Measurements from ENCODE around the gene MAP3K1. TPM values are rescaled to one million over a fixed set of nuclear protein-coding genes. Genes with fewer than 3 reads are reported as not detected.
A peak's percentile ranks its signal among the peaks of the same experiment; 100 is the strongest.

Gene MAP3K1
- total RNA-seq, 1 experiment from 2014 or later = 9.3 TPM

GRCh38 chr5:56829137-56829908, 14.0 kb downstream of the MAP3K1 start:
- Histone ChIP-seq H3K27me3 (no peaks in the 10 kb centered on the region), H3K36me3 (0 out of 2 replicates have a peak, but pooled peaks cover 4% of the 10 kb centered on the region), H3K4me3 (no peak overlapping the region), H3K9me3 (no peaks in the 10 kb centered on the region)
- no peak for DNase-seq

- no peak overlapping the region for H3K4me3 ChIP-seq
- no peak for DNase-seq
- H3K27me3 ChIP-seq = no peaks in the 10 kb centered on the region
- no peaks in the 10 kb centered on the region for H3K9me3 ChIP-seq
- no peaks in the 10 kb centered on the region for H3K36me3 ChIP-seq
Measured at GRCh38 chr5:56831773-56832172, 16.4 kb downstream of the MAP3K1 start.

GRCh38 chr5:56833325-56833724, 18.0 kb downstream of the MAP3K1 start:
- no peak for DNase-seq
- H3K36me3 ChIP-seq = no peaks in the 10 kb centered on the region

GRCh38 chr5:56837381-56837780, 22.0 kb downstream of the MAP3K1 start:
- Histone ChIP-seq H3K9me3 (no peaks in the 10 kb centered on the region), H3K27me3 (no peaks in the 10 kb centered on the region), H3K36me3 (no peaks in the 10 kb centered on the region), H3K4me3 (no peak overlapping the region)
- DNase-seq = no peak

More at GRCh38 chr5:56833325-56833724, 18.0 kb downstream of the MAP3K1 start:
- H3K27me3 ChIP-seq = no peaks in the 10 kb centered on the region
- no peak overlapping the region for H3K4me3 ChIP-seq
- no peaks in the 10 kb centered on the region for H3K9me3 ChIP-seq

- no peak for DNase-seq
- Histone ChIP-seq H3K4me3 (no peak overlapping the region), H3K36me3 (no peaks in the 10 kb centered on the region), H3K27me3 (no peaks in the 10 kb centered on the region), H3K9me3 (no peaks in the 10 kb centered on the region)
Measured at GRCh38 chr5:56837956-56838355, 22.6 kb downstream of the MAP3K1 start.

- no peaks in the 10 kb centered on the region for H3K9me3 ChIP-seq
- no peaks in the 10 kb centered on the region for H3K36me3 ChIP-seq
- H3K27me3 ChIP-seq = no peaks in the 10 kb centered on the region
- DNase-seq = peak; percentile 30
- peak overlapping the region; percentile 13; the same call in 1 of the 2 replicates for H3K4me3 ChIP-seq
Measured at GRCh38 chr5:56838409-56839039, 23.2 kb downstream of the MAP3K1 start.

GRCh38 chr5:56839062-56839461, 23.7 kb downstream of the MAP3K1 start:
- no peaks in the 10 kb centered on the region for H3K36me3 ChIP-seq
- H3K4me3 ChIP-seq = no peak overlapping the region
- no peak for DNase-seq
- no peaks in the 10 kb centered on the region for H3K27me3 ChIP-seq
- no peaks in the 10 kb centered on the region for H3K9me3 ChIP-seq

GRCh38 chr5:56840597-56840996, 25.2 kb downstream of the MAP3K1 start:
- no peak for DNase-seq
- Histone ChIP-seq H3K36me3 (no peaks in the 10 kb centered on the region), H3K4me3 (no peak overlapping the region), H3K9me3 (no peaks in the 10 kb centered on the region), H3K27me3 (no peaks in the 10 kb centered on the region)

GRCh38 chr5:56845277-56845676, 29.9 kb downstream of the MAP3K1 start:
- Histone ChIP-seq H3K4me3 (no peak overlapping the region), H3K27me3 (no peaks in the 10 kb centered on the region), H3K36me3 (no peaks in the 10 kb centered on the region; the same call in 1 of the 2 replicates), H3K9me3 (no peaks in the 10 kb centered on the region)
- no peak for DNase-seq

- H3K36me3 ChIP-seq = no peaks in the 10 kb centered on the region; the same call in 1 of the 2 replicates
- DNase-seq = no peak
- H3K9me3 ChIP-seq = no peaks in the 10 kb centered on the region
- H3K4me3 ChIP-seq = no peak overlapping the region
- H3K27me3 ChIP-seq = no peaks in the 10 kb centered on the region
Measured at GRCh38 chr5:56845904-56846480, 30.6 kb downstream of the MAP3K1 start.

- H3K27me3 ChIP-seq = no peaks in the 10 kb centered on the region
- H3K4me3 ChIP-seq = no peak overlapping the region
- no peaks in the 10 kb centered on the region; the same call in 1 of the 2 replicates for H3K36me3 ChIP-seq
Measured at GRCh38 chr5:56848206-56848605, 32.9 kb downstream of the MAP3K1 start.

GRCh38 chr5:56849671-56850070, 34.3 kb downstream of the MAP3K1 start:
- H3K9me3 ChIP-seq = no peaks in the 10 kb centered on the region
- H3K4me3 ChIP-seq = no peak overlapping the region
- H3K36me3 ChIP-seq = no peaks in the 10 kb centered on the region; the same call in 1 of the 2 replicates
- DNase-seq = no peak
- H3K27me3 ChIP-seq = no peaks in the 10 kb centered on the region

More at GRCh38 chr5:56848206-56848605, 32.9 kb downstream of the MAP3K1 start:
- no peak for DNase-seq
- H3K9me3 ChIP-seq = no peaks in the 10 kb centered on the region

- H3K36me3 ChIP-seq = no peaks in the 10 kb centered on the region; the same call in 1 of the 2 replicates
- DNase-seq = no peak
- H3K4me3 ChIP-seq = no peak overlapping the region
- no peaks in the 10 kb centered on the region for H3K9me3 ChIP-seq
- no peaks in the 10 kb centered on the region for H3K27me3 ChIP-seq
Measured at GRCh38 chr5:56850423-56850822, 35.1 kb downstream of the MAP3K1 start.

GRCh38 chr5:56851258-56851941, 36.1 kb downstream of the MAP3K1 start:
- Histone ChIP-seq H3K4me3 (no peak overlapping the region), H3K36me3 (no peaks in the 10 kb centered on the region; the same call in 1 of the 2 replicates), H3K27me3 (no peaks in the 10 kb centered on the region), H3K9me3 (no peaks in the 10 kb centered on the region)
- DNase-seq = no peak

GRCh38 chr5:56852228-56853000, 37.1 kb downstream of the MAP3K1 start:
- H3K9me3 ChIP-seq = no peaks in the 10 kb centered on the region
- no peaks in the 10 kb centered on the region for H3K27me3 ChIP-seq
- H3K36me3 ChIP-seq = peaks cover 5% of the 10 kb centered on the region
- no peak overlapping the region for H3K4me3 ChIP-seq
- no peak for DNase-seq

GRCh38 chr5:56853698-56854097, 38.3 kb downstream of the MAP3K1 start:
- no peak for DNase-seq
- H3K27me3 ChIP-seq = no peaks in the 10 kb centered on the region
- H3K36me3 ChIP-seq = peaks cover 7% of the 10 kb centered on the region
- no peak overlapping the region for H3K4me3 ChIP-seq
- no peaks in the 10 kb centered on the region for H3K9me3 ChIP-seq

Data from MG63 (cell line).